Astrocyte (in vitro differentiated cells and primary cell): Measurements from ENCODE around the gene GAS2L1.

Experiments
- CTCF ChIP-seq: IDR thresholded peaks from 2 replicates; pipeline ENCODE4 v1.5.1; 2011; ENCODE audit warnings: low read depth, mild to moderate bottlenecking, inconsistent platforms, low read length, moderate library complexity; ENCODE audit not compliant: insufficient read depth
- EZH2 ChIP-seq: IDR thresholded peaks from 2 replicates; pipeline ENCODE4 v1.6.1; 2012; ENCODE audit warnings: mild to moderate bottlenecking, low read length, inconsistent platforms; ENCODE audit not compliant: insufficient read depth

GRCh38 chr22:29341056-29341848 lies 34.8 kb downstream of the GAS2L1 start:
- TF ChIP-seq EZH2 (no peak), CTCF (no peak)
